ENCODE data around the gene USH1G. TPM values are rescaled to one million over a fixed set of nuclear protein-coding genes. Genes with fewer than 3 reads are reported as not detected.
A peak's percentile ranks its signal among the peaks of the same experiment; 100 is the strongest.

The USH1G gene
- polyA plus RNA-seq, 1 experiment: not detected

DNA sequence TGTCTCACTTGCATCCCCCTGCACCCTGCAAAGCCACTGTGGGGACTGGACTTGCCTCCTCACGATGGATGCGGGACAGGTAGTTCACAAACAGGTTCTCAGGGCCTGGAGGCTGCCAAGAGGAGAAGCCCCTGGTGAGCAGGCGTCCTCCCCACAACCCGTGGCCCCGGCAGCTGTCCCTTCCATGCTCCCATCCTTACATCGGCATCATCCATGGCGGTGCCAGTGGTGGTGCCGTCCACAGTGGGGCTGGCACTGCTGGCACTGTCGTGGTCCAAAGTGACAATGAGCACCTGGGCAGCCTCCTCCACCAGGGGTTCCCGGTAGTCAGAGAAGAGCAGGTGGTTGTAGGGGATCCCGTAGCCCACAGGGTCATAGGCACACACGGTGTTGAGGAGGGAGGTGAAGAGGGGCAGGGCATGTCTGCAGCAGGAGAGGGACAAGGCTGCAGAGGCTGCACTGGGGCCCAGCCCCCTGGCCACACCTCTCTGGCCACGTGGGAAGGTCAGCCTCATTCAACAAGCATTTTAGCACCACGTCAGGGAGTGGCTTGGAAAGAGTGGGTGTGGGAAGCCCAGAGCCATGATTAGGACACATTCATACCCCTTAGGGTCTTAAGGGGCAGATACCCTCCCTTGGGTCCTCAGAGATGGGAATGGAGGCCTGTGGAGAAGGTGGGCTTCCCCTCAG is 36.9 kb upstream of the USH1G start:
- CTCF ChIA-PET: interaction anchor here (0.6 to 5.1 kb wide), 26 partner anchors 7 to 1331 kb away, joined by 3 to 62 read pairs (median 7); partner anchors contain the start of genes ARMC7, FDXR, HID1 and MRPL58
- Histone ChIP-seq H3K4me3 (ENCODE audit: low read depth, low read length) (no peak overlapping the region), H3K9me3 (ENCODE audit: control insufficient read depth, insufficient read depth, low read length) (no peaks in the 10 kb centered on the region; the same call in 1 of the 2 replicates), H3K27ac (ENCODE audit: low read depth, low read length) (no peak overlapping the region), H3K27me3 (ENCODE audit: control insufficient read depth, insufficient read depth, low read length) (peaks cover 6% of the 10 kb centered on the region)
- no peak for DNase-seq (ENCODE audit: low read depth, low spot score)
- TF ChIP-seq, protein P1, sequence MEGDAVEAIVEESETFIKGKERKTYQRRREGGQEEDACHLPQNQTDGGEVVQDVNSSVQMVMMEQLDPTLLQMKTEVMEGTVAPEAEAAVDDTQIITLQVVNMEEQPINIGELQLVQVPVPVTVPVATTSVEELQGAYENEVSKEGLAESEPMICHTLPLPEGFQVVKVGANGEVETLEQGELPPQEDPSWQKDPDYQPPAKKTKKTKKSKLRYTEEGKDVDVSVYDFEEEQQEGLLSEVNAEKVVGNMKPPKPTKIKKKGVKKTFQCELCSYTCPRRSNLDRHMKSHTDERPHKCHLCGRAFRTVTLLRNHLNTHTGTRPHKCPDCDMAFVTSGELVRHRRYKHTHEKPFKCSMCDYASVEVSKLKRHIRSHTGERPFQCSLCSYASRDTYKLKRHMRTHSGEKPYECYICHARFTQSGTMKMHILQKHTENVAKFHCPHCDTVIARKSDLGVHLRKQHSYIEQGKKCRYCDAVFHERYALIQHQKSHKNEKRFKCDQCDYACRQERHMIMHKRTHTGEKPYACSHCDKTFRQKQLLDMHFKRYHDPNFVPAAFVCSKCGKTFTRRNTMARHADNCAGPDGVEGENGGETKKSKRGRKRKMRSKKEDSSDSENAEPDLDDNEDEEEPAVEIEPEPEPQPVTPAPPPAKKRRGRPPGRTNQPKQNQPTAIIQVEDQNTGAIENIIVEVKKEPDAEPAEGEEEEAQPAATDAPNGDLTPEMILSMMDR (IDR thresholded peaks at IDR 0.05; ENCODE audit: low read depth, low read length): no peak
- POLR2A ChIA-PET: interaction anchor here (0.6 to 1.3 kb wide), 3 partner anchors 52 to 303 kb away, joined by 3 to 4 read pairs (median 4); partner anchors contain the start of genes FDXR and MRPL58

DNA sequence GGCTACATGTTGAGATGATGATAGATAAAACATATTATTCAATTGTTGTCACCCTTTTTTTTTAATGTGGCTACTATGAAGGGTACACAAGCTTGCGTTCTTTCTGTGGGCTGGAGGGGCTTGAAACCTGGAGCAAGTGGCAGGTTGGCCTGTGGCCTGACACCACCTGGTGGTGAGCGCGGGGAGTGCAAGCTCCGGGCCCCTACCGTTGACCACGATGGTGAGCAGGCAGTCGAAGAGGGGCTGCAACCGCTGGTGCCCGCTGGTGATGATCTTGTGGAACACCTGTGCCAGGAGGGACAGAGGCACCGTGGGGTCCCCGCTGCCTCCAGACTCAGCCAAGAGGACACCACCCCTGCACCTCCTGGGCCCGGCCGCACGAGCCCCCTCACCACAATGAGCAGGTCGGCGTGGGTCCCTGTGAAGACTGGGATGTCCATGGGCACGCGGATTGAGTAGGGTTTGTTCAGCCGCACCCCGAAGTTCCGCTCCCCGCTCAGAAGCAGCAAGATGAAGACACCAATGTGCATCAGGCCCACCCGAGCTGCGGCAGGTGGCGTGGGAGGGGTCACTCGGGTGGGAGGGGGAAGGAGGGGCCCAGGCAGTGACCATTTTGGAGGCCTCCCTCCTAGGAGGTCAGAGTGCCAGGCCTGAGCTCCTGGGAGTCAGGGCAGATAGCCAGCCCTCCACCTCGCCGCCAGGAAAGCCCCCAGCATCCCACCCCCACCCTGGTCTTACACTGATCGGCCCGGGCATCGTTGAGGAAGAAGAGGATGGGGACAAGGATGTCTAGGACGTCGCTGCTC is 35.1 kb upstream of the USH1G start:
- Histone ChIP-seq H3K4me3 (ENCODE audit: low read depth, low read length) (no peak overlapping the region), H3K27me3 (ENCODE audit: control insufficient read depth, insufficient read depth, low read length) (peaks cover 6% of the 10 kb centered on the region), H3K9me3 (ENCODE audit: control insufficient read depth, insufficient read depth, low read length) (no peaks in the 10 kb centered on the region), H3K27ac (ENCODE audit: low read depth, low read length) (no peak overlapping the region)
- CTCF ChIA-PET: interaction anchor here (0.6 to 5.1 kb wide), 33 partner anchors 8 to 244 kb away, joined by 3 to 28 read pairs (median 3); partner anchors contain the start of genes HID1, MRPL58, NT5C and OTOP2
- DNase-seq (ENCODE audit: low read depth, low spot score): no peak
- POLR2A ChIA-PET: interaction anchor here (0.5 to 0.6 kb wide), 2 partner anchors 34 to 55 kb away, joined by 3 to 4 read pairs; partner anchors contain the start of gene MRPL58
- TF ChIP-seq, protein P1 (IDR thresholded peaks at IDR 0.05; ENCODE audit: low read depth, low read length): peak; percentile 95

GRCh38 chr17:74956093-74956492 is 33.0 kb upstream of the USH1G start:
- no peak for DNase-seq (ENCODE audit: low read depth, low spot score)
- H3K27me3 ChIP-seq (ENCODE audit: control insufficient read depth, insufficient read depth, low read length): peaks cover 19% of the 10 kb centered on the region
- CTCF ChIA-PET: interaction anchor here (3.5 to 5.1 kb wide), 2 partner anchors 33 to 165 kb away, joined by 24 to 28 read pairs; partner anchors contain the start of genes OTOP2 and USH1G

GRCh38 chr17:74954665-74955421 is 31.8 kb upstream of the USH1G start:
- no peak overlapping the region for H3K27ac ChIP-seq (ENCODE audit: low read depth, low read length)
- no peaks in the 10 kb centered on the region for H3K9me3 ChIP-seq (ENCODE audit: control insufficient read depth, insufficient read depth, low read length)
- no peak for DNase-seq (ENCODE audit: low read depth, low spot score)
- ChIA-PET POLR2A (no interaction called here), CTCF (interaction anchor here (0.5 to 5.1 kb wide), 3 partner anchors 9 to 163 kb away, joined by 3 to 24 read pairs (median 3); no protein-coding TSS in a partner anchor)
- no peak overlapping the region for H3K4me3 ChIP-seq (ENCODE audit: low read depth, low read length)
- TF ChIP-seq, protein P1 (IDR thresholded peaks at IDR 0.05; ENCODE audit: low read depth, low read length): no peak
- peaks cover 26% of the 10 kb centered on the region for H3K27me3 ChIP-seq (ENCODE audit: control insufficient read depth, insufficient read depth, low read length)

More at GRCh38 chr17:74956093-74956492, 33.0 kb upstream of the USH1G start:
- POLR2A ChIA-PET: no interaction called here
- H3K4me3 ChIP-seq (ENCODE audit: low read depth, low read length): no peak overlapping the region
- no peak overlapping the region for H3K27ac ChIP-seq (ENCODE audit: low read depth, low read length)
- H3K9me3 ChIP-seq (ENCODE audit: control insufficient read depth, insufficient read depth, low read length): no peaks in the 10 kb centered on the region
- TF ChIP-seq, protein P1 (IDR thresholded peaks at IDR 0.05; ENCODE audit: low read depth, low read length): no peak

Data from AG04450 (cell line).